CD4-positive, alpha-beta T cell treated with Interleukin-12 subunit alpha and Interleukin-12 subunit beta, for 1 hour (primary cell): ENCODE results near the gene RABL2A.
"Not testable (repeated sequence)": the region's sequence is repeated elsewhere in the genome, so short reads cannot be mapped to it uniquely, and the experiment has no call there.

Source experiments
- DNase-seq: peaks from one replicate; pipeline ENCODE4 v3.0.0-alpha.2; 2020

The RABL2A gene

DNA sequence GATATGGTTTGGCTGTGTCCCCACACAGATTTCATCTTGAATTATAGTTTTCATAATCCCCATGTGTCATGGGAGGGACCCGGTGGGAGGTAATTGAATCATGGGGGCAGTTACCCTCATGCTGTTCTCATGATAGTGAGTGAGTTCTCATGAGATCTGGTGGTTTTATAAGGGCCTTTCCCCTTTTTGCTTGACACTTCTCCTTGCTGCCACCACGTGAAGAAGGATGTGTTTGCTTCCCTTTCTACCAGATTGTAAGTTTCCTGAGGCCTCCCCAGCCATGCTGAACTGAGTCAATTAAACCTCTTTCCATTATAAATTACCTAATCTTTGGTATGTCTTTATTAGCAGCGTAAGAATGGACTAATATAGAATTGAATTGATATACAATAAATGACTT is 63.8 kb downstream of the RABL2A start:
- not testable (repeated sequence) for DNase-seq
